GM21390 (cell line): ENCODE data around the gene ATP1A3.
"Not testable (repeated sequence)": the region's sequence is repeated elsewhere in the genome, so short reads cannot be mapped to it uniquely, and the experiment has no call there.

ENCODE experiments used
- ATAC-seq: cut with Tn5 transposase; IDR thresholded peaks from one replicate; pipeline ENCODE4 v1.9.1; 2021; ENCODE audit not compliant: unreplicated experiment

Gene ATP1A3

GRCh38 chr19:41993612-41994483, at the start of gene ATP1A3:
TSS of gene ATP1A3 (minus strand) at chr19:41994230. CDS start at chr19:41994076, 154 bp downstream.
- ATAC-seq, result no peak

DNA sequence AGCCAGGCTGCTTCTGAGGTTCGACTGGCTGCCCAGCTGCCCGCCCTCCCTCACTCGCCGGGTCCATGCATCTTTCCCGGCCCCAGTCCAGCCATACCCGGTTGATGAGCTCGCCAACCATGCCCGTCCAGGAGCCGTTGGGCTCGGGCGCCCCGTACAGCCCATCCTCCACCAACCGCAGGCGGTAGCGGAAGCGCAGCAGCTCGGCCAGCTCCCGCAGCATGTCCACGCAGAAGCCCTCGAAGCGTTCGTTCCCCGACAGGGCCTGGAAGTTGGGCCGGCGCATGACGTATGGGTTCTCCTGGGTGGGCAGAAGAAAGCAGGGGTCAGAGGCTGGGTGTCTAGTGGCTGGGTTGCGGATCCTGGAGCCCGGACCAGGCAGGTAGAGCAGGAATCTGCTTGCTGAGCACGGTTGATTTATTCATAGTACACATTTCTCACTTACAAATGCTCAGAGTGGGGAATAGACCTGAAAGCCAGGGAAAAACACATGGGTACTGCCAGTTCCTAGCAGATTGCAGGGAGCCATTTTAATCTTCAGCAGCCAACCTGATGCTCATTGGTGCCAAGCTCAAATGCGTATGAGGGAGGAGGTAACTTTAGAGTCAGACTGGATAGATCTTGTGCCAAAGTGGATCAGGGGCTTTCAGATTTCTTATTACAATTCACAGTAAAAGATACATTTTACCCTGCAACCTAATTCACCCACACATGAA, 48.6 kb upstream of the ATP1A3 start:
- no peak for ATAC-seq

GRCh38 chr19:42040491-42040890, 46.5 kb upstream of the ATP1A3 start:
- ATAC-seq, result not testable (repeated sequence)

DNA sequence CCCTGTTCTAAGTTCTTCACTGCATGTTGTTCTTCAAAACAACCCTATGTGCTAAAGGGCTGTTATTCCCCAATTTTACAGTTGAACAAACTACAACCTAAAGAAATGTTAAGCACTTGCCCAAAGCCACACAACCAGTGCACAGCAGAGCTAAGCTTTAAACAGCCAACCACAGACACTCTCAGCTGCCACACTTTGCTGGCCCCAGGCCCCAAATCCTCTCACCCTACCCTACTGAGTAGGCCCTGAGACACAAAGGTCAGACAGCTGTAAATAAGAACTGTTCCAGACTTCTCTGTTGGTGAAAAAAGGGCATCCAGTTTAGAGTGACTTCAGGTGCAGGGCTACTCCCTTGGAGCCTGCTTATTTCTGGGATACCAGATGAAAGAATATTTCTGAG, 46.0 kb upstream of the ATP1A3 start:
- no peak for ATAC-seq

- no peak for ATAC-seq
Observed at GRCh38 chr19:42038666-42039065, 44.6 kb upstream of the ATP1A3 start.

DNA sequence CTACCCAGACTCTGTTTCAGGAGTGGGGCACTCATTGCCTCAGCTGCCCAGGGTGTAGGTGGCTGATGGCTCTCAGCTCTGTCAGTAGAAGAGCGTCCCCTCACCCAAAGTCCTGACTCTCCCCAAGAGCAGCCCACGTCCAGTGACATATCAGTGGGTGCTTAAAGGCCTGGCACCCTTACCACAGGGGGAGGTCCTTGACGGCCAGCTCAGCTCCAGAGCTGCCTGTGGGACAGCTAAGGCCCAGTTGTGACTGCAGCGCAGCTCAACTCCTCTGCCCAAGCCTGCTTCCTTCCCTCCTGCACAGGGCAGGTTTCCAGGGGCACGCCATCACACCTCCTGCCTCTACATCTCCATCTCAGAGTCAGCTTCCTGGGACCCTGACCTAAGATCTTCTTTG, 43.6 kb upstream of the ATP1A3 start:
- ATAC-seq, result no peak

DNA sequence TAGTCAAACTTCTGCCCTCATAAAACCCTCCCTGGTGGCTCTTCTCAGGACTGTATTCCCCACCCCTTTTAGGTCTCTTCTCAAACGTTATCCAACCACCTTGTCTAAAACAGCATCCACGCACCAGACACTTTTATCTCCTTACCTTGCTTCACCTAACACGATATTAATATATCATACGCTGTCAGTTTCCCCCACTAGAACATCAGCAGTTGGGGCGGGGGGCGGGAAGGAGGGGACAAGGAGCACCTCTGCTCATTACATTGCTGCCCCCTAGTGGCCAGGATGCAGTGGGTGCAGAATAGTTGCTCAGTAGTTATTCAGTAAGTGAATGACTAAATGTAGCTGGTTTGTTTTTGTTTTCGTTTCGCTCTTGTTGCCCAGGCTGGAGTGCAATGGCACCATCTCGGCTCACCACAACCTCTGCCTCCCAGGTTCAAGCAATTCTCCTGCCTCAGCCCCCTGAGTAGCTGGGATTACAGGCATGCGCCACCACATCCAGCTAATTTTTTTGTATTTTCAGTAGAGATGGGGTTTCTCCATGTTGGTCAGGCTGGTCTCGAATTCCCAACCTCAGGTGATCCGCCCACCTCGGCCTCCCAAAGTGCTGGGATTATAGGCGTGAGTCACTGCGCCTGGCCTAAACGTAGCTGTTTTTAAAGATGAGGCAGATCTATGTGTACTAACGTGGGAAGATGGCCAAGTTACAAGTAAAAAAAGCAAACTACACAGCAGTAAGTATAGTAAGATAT, 40.8 kb upstream of the ATP1A3 start:
- ATAC-seq, result not testable (repeated sequence)

DNA sequence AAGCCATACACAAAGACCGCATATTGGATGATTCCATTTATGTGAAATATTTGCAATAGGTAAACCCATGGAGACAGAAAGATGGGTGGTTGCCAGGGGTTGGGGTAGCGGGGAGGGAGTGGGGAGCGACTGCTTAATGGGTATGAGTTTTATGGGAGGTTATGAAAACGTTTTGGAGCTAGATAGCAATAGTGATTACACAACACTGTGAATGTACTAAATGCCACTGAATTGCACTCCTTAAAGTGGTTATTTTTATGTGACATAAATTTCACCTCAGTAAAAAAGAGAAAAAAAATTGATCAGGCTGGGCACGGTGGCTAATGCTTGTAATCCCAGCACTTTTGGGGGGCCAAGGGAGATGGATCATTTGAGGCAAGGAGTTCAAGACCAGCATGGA, 39.4 kb upstream of the ATP1A3 start:
- ATAC-seq, result no peak

DNA sequence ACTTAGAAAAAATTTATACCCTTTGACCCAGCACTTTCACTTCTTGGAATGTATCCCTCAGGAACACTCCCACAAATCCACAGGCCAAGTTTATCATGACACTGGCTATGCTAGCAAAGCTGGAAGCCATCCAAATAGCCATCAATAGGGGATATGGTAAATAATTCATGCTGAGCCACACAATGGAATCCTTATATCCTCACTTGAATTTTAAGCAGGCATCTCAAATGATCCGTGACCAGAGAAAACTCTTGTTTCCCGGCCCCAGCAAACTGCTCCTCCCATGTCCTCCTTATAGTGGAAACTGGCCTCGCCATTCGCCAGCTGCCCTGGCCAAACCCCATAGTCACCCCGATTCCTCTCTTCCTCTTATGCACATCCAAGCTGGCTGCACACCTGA, 38.4 kb upstream of the ATP1A3 start:
- no peak for ATAC-seq

DNA sequence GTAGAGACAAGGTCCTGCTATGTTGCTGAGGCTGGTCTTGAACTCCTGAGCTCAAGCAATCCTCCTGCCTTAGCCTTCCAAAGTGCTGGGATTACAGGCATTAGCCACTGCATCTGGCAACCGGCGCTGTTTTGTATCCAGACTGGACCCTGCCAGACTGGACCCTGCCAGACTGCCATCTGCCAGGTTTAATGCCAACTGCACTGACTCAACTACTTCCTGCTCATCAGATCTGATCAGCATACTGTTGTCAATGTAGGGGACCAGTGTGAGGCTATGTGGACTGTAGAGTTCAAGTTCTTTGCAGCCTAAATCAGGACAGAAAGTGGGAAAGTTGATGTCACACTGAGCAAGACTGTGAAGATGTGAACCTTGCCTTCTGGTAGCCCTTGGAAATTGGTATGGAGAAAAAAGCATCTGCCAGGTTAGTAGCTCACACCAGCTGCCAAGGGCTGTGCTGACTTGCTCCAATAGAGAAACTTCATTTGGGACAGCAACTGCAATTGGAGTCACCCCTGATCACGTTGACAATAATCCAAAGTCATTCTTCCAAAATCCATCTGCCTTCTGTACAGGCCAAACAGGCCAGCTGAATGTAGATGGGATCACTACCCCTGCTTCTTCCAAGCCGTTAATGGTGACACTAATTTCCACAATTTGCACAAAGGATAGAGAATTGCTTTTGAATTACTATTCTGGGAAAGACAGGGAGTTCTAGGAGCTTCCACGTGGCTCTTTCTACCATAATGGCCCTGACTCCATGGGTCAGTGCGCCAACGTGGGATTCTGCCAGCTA, 36.8 kb upstream of the ATP1A3 start:
- ATAC-seq, result no peak

- ATAC-seq, result no peak
Observed at GRCh38 chr19:42028304-42029216, 34.5 kb upstream of the ATP1A3 start.

- no peak for ATAC-seq
Observed at GRCh38 chr19:42024622-42025111, 30.6 kb upstream of the ATP1A3 start.

DNA sequence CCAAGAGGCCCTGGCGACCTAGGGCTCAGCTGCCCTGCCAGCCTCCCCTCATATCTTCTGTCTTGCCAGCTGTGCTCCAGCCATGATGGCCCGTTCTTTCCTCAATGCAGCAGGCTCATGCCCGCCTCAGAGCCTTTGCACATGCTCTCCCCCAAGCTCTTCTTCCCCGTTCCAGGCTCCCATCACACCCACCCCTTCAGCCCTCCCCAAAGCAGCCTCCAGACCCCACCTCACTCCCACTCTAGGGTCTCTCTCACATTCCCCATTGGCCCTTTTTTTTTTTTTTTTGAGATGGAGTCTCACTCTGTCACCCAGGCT, 29.9 kb upstream of the ATP1A3 start:
- no peak for ATAC-seq

DNA sequence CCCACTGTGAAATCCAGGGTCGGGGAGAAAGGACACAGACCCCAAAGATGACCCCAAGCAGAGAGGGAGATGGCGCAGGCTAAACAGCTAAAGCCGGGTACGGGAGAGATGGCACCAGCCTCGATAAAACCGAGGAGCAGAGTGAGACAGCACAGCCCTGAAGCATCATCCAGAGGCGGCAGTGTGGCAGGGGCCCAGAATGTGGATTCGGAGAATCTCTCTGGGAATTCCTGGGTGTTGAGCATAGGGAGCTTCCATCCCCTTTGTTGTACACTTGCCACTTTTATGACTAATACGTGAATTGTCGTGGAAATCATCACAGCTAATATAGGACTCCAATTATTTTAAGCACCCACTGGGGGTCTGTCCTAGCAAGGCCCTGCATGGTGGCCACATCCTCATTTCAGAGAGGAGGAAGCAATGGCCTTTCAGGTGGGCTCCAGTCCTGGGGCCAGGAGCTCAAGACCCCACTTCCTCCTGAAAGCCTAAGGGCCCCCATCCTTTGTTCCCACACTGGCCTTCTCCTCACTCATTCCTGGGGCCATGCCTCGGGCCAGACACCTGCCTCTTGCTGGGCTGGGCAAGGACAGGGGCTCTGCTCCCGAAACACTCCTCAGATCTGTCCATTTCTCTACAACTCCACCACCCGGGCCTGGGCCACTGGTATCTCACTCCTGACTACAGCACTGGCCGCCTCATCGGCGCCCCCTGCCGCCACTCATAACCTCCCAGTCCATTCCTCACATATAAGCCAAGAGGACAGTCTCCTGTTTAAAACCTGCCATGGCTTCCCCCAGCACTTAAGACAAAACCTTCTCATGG, 29.3 kb upstream of the ATP1A3 start:
- no peak for ATAC-seq

DNA sequence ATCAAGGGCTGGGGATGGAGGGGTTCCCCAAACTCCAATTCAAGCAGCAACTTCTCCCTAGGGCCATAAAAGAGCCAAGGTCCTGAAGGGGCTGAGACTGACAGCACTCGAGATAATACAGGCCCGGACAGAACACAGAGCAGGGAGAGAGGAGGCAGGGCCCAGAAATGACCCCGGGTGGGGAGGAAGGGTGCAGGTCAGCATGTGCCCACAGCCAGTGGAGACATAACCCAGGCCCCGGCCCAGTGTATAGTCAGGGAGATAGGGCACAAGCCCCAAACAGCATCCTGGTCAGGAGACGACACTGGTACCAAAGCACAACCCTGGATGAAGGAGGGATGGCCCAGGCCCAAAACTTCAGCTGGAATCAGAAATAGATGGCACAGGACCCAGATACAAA, 28.6 kb upstream of the ATP1A3 start:
- ATAC-seq, result no peak

- ATAC-seq, result no peak
Observed at GRCh38 chr19:42021185-42021584, 27.2 kb upstream of the ATP1A3 start.

DNA sequence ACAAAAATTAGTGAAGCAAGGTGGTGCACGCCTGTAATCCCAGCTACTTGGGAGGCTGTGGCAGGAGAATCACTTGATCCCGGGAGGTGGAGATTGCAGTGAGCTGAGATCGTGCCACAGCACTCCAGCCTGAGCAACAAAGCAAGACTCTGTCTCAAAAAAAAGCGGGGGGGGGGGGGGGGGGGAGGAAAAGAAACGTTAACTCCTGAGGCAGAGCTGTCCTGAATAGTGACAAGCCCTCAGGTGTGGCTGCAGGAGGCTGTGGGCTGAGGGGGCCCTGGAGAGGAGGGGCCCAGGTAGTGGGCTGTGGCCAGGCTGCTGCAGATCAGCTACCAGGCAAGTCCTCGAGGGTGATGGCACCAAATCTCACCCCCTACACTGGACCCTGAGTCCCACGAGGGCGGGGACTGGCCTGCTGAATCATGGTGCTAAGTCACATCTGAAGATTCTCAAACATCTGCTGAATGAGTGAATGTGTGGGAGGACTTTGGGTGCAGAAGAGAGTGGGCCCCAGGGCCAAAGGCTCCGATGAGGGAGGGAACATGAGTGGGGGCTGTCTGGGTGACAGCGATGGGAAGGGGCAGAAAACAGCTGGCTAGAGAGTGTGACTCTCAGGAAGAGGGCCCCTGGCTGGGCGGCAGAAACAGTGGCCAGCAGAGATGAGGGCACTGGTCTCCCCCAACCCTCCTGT, 24.6 kb upstream of the ATP1A3 start:
- ATAC-seq, result no peak

GRCh38 chr19:42017040-42017439, 23.0 kb upstream of the ATP1A3 start:
- ATAC-seq, result no peak
